SK-N-SH (cell line): ENCODE results near the gene FFAR4. TPM values are rescaled to one million over a fixed set of nuclear protein-coding genes. Genes with fewer than 3 reads are reported as not detected.

Source experiments
- CTCF ChIA-PET: fragments of 300-600, 350-600 bp; formaldehyde crosslinking; extraction: SDS; loops from one replicate; lab custom pipeline; 2021; lab: Yijun Ruan, JAX
- POLR2A ChIA-PET: fragments of 350-600 bp; sonication (Branson Sonifier 250); formaldehyde crosslinking; extraction: SDS; loops from one replicate; lab custom pipeline; 2020; ENCODE audit warnings: antibody characterized with exemption, inconsistent platforms; lab: Yijun Ruan, JAX
- DNase-seq: peaks from one replicate; pipeline ENCODE4 v3.0.0; 2012
- H2AFZ ChIP-seq: fragments of 200-600 bp; sonication (generic); 2 replicates; pipeline ENCODE4 v1.8.1; 2016; ENCODE audit warnings: antibody characterized with exemption, mild to moderate bottlenecking, low read depth
- H3F3A ChIP-seq: fragments of 200-600 bp; sonication (generic); replicated peaks from 2 replicates; pipeline ENCODE3; 2016; ENCODE audit warnings: antibody characterized with exemption, mild to moderate bottlenecking; ENCODE audit not compliant: insufficient read depth
- H3K27ac ChIP-seq, 2 experiments: fragments of 200-500 bp in 1 of 2; fragments of 200-600 bp in 1 of 2; sonication (Bioruptor generic) in 1 of 2; sonication (generic), shearing (Covaris generic) in 1 of 2; 2 replicates each; pipeline versions ENCODE4 v1.5.1 to v1.6.1; 2014 to 2016; ENCODE audit warnings: low read depth in 2 of 2, inconsistent platforms in 1 of 2, low read length in 1 of 2, mild to moderate bottlenecking in 1 of 2, mixed read lengths in 1 of 2
- H3K27me3 ChIP-seq: fragments of 200-600 bp; sonication (generic), shearing (Covaris generic); 2 replicates; pipeline ENCODE4 v1.6.1; 2016; ENCODE audit warnings: mixed run types; ENCODE audit not compliant: insufficient read depth
- H3K36me3 ChIP-seq, 2 experiments: fragments of 200-500 bp in 1 of 2; fragments of 200-600 bp in 1 of 2; sonication (Bioruptor generic) in 1 of 2; sonication (generic) in 1 of 2; replicated peaks in 1 of 2; 2 replicates each; pipeline versions ENCODE3 to v1.5.1; 2014 to 2016; ENCODE audit warnings: low read length in 1 of 2, mild to moderate bottlenecking in 1 of 2; ENCODE audit not compliant: insufficient read depth in 2 of 2, control insufficient read depth in 1 of 2
- H3K4me1 ChIP-seq, 2 experiments: fragments of 200-500 bp in 1 of 2; fragments of 200-600 bp in 1 of 2; sonication (Bioruptor generic) in 1 of 2; sonication (generic), shearing (Covaris generic) in 1 of 2; 2 replicates each; pipeline versions ENCODE4 v1.5.1 to v1.6.1; 2014 to 2016; ENCODE audit warnings: low read depth in 1 of 2, low read length in 1 of 2, mixed run types in 1 of 2; ENCODE audit not compliant: insufficient read depth in 2 of 2, control insufficient read depth in 1 of 2
- H3K4me2 ChIP-seq: fragments of 200-600 bp; sonication (generic), shearing (Covaris generic); 2 replicates; pipeline ENCODE4 v1.6.1; 2017; ENCODE audit warnings: mixed run types
- H3K4me3 ChIP-seq, 2 experiments: fragments of 200-500 bp in 1 of 2; fragments of 200-600 bp in 1 of 2; sonication (Bioruptor generic) in 1 of 2; sonication (generic), shearing (Covaris generic) in 1 of 2; 2 replicates each; pipeline versions ENCODE4 v1.5.1 to v1.8.1; 2014 to 2016; ENCODE audit warnings: low read depth in 2 of 2, inconsistent platforms in 1 of 2, low read length in 1 of 2, mild to moderate bottlenecking in 1 of 2, mixed read lengths in 1 of 2, moderate library complexity in 1 of 2
- H3K79me2 ChIP-seq: fragments of 200-600 bp; sonication (generic); 2 replicates; pipeline ENCODE4 v1.8.1; 2017; ENCODE audit warnings: mild to moderate bottlenecking; ENCODE audit not compliant: insufficient read depth
- H3K9ac ChIP-seq: fragments of 200-600 bp; sonication (generic); 2 replicates; pipeline ENCODE4 v1.6.1; 2017; ENCODE audit warnings: mixed run types
- H3K9me2 ChIP-seq: fragments of 200-600 bp; sonication (generic); 2 replicates; pipeline ENCODE4 v1.6.1; 2017; ENCODE audit warnings: mixed run types
- H3K9me3 ChIP-seq: fragments of 200-600 bp; sonication (generic); 2 replicates; pipeline ENCODE4 v1.6.1; 2017; ENCODE audit warnings: mixed run types, mild to moderate bottlenecking, moderate library complexity
- H4K20me1 ChIP-seq: fragments of 200-600 bp; sonication (generic); 2 replicates; pipeline ENCODE4 v1.6.1; 2017; ENCODE audit warnings: mild to moderate bottlenecking, mixed run types; ENCODE audit not compliant: insufficient read depth
- ELF1 ChIP-seq: IDR thresholded peaks from 2 replicates; pipeline ENCODE4 v1.4.0; 2012
- EP300 ChIP-seq, 2 experiments: IDR thresholded peaks; 2 replicates each; pipeline versions ENCODE4 v1.4.0 to v1.6.1; 2012; ENCODE audit warnings: borderline replicate concordance in 1 of 2, low read depth in 1 of 2, low read length in 1 of 2
- FOXJ3 ChIP-seq: sonication (generic); formaldehyde crosslinking; IDR thresholded peaks from 2 replicates; pipeline ENCODE4 v1.5.1; 2020; ENCODE audit warnings: mild to moderate bottlenecking, missing genetic modification reagents
- FOXM1 ChIP-seq: IDR thresholded peaks from 2 replicates; pipeline ENCODE4 v1.4.0; 2012; ENCODE audit warnings: low read depth, mild to moderate bottlenecking
- GATA2 ChIP-seq: sonication (generic); formaldehyde crosslinking; IDR thresholded peaks from 2 replicates; pipeline ENCODE4 v1.5.0; 2020; ENCODE audit warnings: mild to moderate bottlenecking, missing genetic modification reagents
- MXI1 ChIP-seq: IDR thresholded peaks from 2 replicates; pipeline ENCODE4 v1.6.1; 2012; ENCODE audit warnings: mild to moderate bottlenecking, low read depth, low read length, improper control_type of control experiment
- NFIC ChIP-seq: IDR thresholded peaks from 2 replicates; pipeline ENCODE4 v1.4.0; 2012; ENCODE audit warnings: borderline replicate concordance
- NRF1 ChIP-seq: IDR thresholded peaks from 2 replicates; pipeline ENCODE4 v1.6.1; 2012; ENCODE audit warnings: low read depth, mild to moderate bottlenecking, low read length
- POLR2AphosphoS5 ChIP-seq: IDR thresholded peaks from 2 replicates; pipeline ENCODE4 v1.6.1; 2012; ENCODE audit warnings: low read depth, low read length
- RAD21 ChIP-seq: IDR thresholded peaks from 2 replicates; pipeline ENCODE4 v1.6.1; 2012; ENCODE audit warnings: mild to moderate bottlenecking, low read length
- RCOR1 ChIP-seq: fragments of 150-350 bp; IDR thresholded peaks from 2 replicates; pipeline ENCODE4 v1.6.1; 2017; ENCODE audit warnings: antibody characterized with exemption, low read length
- RFX5 ChIP-seq: IDR thresholded peaks from 2 replicates; pipeline ENCODE4 v1.6.1; 2012; ENCODE audit warnings: mild to moderate bottlenecking, improper control_type of control experiment, low read length
- RXRA ChIP-seq: IDR thresholded peaks from 2 replicates; pipeline ENCODE4 v1.4.0; 2012; ENCODE audit warnings: low read depth, mild to moderate bottlenecking, borderline replicate concordance
- SMC3 ChIP-seq: IDR thresholded peaks from 2 replicates; pipeline ENCODE4 v1.6.1; 2012; ENCODE audit warnings: low read depth, low read length, improper control_type of control experiment
- TCF12 ChIP-seq: IDR thresholded peaks from 2 replicates; pipeline ENCODE4 v1.4.0; 2012
- TEAD4 ChIP-seq: IDR thresholded peaks from 2 replicates; pipeline ENCODE4 v1.4.0; 2012; ENCODE audit warnings: mild to moderate bottlenecking, borderline replicate concordance; ENCODE audit not compliant: insufficient read depth
- YY1 ChIP-seq: IDR thresholded peaks from 2 replicates; pipeline ENCODE4 v1.4.0; 2012; ENCODE audit warnings: low read depth, mild to moderate bottlenecking
- whole genome bisulfite sequencing: methylation state at CpG from one replicate; pipeline ENCODE4 v1.1.6; 2017; ENCODE audit warnings: low lambda C conversion rate; 5-methylcytosine and 5-hydroxymethylcytosine counted together
- polyA plus RNA-seq, 3 experiments: library from polyadenylated mRNA; depleted of rRNA; stranded (reverse); fragments of >200 nt; gene quantifications; 2 replicates each; pipeline ENCODE4 v1.2.3, GENCODE V29; 2012
- TF ChIP-seq, protein P1 (sequence below): fragments of 200-600 bp; sonication (generic); IDR thresholded peaks from 2 replicates; pipeline ENCODE4 v1.6.1; 2017; ENCODE audit warnings: antibody characterized with exemption, mild to moderate bottlenecking, moderate library complexity
- TF ChIP-seq, protein P2 (sequence below): fragments of 150-350 bp; IDR thresholded peaks from 2 replicates; pipeline ENCODE4 v1.6.1; 2017; ENCODE audit warnings: antibody characterized with exemption, low read length, low read depth, borderline replicate concordance
- TF ChIP-seq, protein P3 (sequence below): fragments of 150-350 bp; IDR thresholded peaks from 2 replicates; pipeline ENCODE4 v1.6.1; 2016; ENCODE audit warnings: mild to moderate bottlenecking, low read depth, low read length
- TF ChIP-seq, protein P4 (sequence below): IDR thresholded peaks from 2 replicates; pipeline ENCODE4 v1.4.0; 2012; ENCODE audit warnings: low read depth, borderline replicate concordance

Gene FFAR4
- polyA plus RNA-seq, 1 of the 3 experiments (the other 2 are of a cell fraction): not detected

DNA sequence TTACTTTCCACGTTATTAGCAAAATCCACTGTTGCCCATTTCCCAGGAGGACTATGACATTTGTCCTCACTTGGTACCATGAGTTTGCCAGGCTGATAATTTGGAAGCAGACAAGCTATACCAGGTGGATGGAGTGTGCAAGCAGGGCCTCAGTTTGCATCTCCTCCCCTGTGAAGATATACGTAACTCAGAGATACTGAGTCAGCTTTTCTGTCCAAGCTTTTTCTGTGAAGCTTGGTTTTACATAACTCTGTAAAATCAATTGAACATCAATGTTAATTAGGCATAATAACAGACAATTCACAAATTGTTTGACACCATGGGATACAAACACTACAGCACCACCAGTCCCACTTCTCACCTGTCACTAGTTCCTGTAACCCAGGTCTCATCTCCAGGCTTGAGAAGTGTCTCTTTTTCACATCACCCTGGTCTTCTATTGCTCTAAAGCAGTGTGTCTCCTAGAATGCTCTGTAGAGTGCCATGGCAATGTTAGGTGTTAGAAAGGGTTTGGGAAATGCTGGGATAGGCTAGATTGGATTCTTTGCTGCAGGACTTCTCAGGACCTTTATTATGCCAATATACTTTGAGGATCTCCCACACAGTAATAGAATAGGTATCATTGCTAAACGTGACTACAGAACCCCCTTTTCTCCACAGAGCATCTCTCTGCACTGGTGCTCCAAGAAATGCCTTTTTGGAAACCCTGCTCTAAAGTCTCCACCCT lies 13.7 kb downstream of the FFAR4 start:
- no peaks in the 10 kb centered on the region for H3K36me3 ChIP-seq
- 45% methylated on average over 3 of the region's 3 CpGs for WGBS
- no peak overlapping the region for H3K4me2 ChIP-seq
- TF ChIP-seq TCF12: no peak
- TF ChIP-seq, protein P1, sequence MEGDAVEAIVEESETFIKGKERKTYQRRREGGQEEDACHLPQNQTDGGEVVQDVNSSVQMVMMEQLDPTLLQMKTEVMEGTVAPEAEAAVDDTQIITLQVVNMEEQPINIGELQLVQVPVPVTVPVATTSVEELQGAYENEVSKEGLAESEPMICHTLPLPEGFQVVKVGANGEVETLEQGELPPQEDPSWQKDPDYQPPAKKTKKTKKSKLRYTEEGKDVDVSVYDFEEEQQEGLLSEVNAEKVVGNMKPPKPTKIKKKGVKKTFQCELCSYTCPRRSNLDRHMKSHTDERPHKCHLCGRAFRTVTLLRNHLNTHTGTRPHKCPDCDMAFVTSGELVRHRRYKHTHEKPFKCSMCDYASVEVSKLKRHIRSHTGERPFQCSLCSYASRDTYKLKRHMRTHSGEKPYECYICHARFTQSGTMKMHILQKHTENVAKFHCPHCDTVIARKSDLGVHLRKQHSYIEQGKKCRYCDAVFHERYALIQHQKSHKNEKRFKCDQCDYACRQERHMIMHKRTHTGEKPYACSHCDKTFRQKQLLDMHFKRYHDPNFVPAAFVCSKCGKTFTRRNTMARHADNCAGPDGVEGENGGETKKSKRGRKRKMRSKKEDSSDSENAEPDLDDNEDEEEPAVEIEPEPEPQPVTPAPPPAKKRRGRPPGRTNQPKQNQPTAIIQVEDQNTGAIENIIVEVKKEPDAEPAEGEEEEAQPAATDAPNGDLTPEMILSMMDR: no peak
- TF ChIP-seq, all 33 proteins: peak for 0
- DNase-seq: no peak
- ChIA-PET POLR2A (no interaction called here), CTCF (interaction anchor here (0.9 to 1.3 kb wide), 3 partner anchors 26 to 225 kb away, joined by 3 to 5 read pairs (median 3); no protein-coding TSS in a partner anchor)
- H3F3A ChIP-seq: no peaks in the 10 kb centered on the region
- H3K27me3 ChIP-seq: no peaks in the 10 kb centered on the region; the same call in 1 of the 2 replicates
- H3K79me2 ChIP-seq: no peaks in the 10 kb centered on the region
- no peak overlapping the region for H3K4me3 ChIP-seq
- H3K4me1 ChIP-seq: no peaks in the 10 kb centered on the region
- H3K9ac ChIP-seq: no peak overlapping the region
- H3K27ac ChIP-seq: no peak overlapping the region
- no peaks in the 10 kb centered on the region for H3K9me3 ChIP-seq
- H3K9me2 ChIP-seq: no peaks in the 10 kb centered on the region
- no peaks in the 10 kb centered on the region for H4K20me1 ChIP-seq
- no peak overlapping the region for H2AFZ ChIP-seq

DNA sequence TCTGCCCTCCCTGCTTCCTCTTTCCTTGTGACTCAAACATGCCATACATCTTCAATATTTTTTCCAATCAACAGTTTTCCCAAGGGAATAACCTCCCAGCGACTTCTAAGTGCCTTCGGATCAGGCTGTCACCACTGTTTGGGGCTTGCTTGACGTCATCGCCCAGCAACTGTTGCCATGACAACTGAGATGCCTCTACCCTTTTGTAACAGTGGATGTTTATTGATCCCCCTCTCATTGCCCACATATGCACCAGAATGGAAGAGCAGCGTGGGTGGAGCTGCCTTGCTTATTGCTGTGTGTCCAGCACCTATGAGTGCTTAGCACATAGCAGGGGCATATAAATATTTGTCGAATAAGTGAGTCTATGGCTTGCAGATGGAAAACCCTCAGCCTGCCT lies 14.4 kb downstream of the FFAR4 start:
- POLR2A ChIA-PET: no interaction called here
- no peaks in the 10 kb centered on the region for H3K9me3 ChIP-seq
- no peaks in the 10 kb centered on the region; the same call in 1 of the 2 replicates for H3K27me3 ChIP-seq
- H3K4me3 ChIP-seq: no peak overlapping the region
- no peaks in the 10 kb centered on the region for H3K4me1 ChIP-seq
- no peaks in the 10 kb centered on the region for H3K79me2 ChIP-seq
- H3K4me2 ChIP-seq: no peak overlapping the region
- 41% methylated on average over 6 of the region's 6 CpGs for WGBS
- no peak overlapping the region for H3K9ac ChIP-seq
- no peak overlapping the region for H2AFZ ChIP-seq
- no peaks in the 10 kb centered on the region for H3F3A ChIP-seq
- H3K36me3 ChIP-seq: no peaks in the 10 kb centered on the region
- DNase-seq: no peak
- H3K27ac ChIP-seq: no peak overlapping the region
- no peaks in the 10 kb centered on the region for H4K20me1 ChIP-seq
- no peaks in the 10 kb centered on the region for H3K9me2 ChIP-seq
- no peak for TF ChIP-seq TEAD4
- TF ChIP-seq GATA2: no peak
- no peak for TF ChIP-seq MXI1
- no peak for TF ChIP-seq SMC3
- no peak for TF ChIP-seq FOXJ3 (CRISPR knock-in tag)
- no peak for TF ChIP-seq RAD21
- TF ChIP-seq, protein P2, sequence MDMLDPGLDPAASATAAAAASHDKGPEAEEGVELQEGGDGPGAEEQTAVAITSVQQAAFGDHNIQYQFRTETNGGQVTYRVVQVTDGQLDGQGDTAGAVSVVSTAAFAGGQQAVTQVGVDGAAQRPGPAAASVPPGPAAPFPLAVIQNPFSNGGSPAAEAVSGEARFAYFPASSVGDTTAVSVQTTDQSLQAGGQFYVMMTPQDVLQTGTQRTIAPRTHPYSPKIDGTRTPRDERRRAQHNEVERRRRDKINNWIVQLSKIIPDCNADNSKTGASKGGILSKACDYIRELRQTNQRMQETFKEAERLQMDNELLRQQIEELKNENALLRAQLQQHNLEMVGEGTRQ: no peak
- TF ChIP-seq YY1: no peak
- TF ChIP-seq FOXM1: no peak
- no peak for TF ChIP-seq POLR2AphosphoS5
- TF ChIP-seq NRF1: no peak
- TF ChIP-seq RXRA: no peak
- TF ChIP-seq, protein P3, sequence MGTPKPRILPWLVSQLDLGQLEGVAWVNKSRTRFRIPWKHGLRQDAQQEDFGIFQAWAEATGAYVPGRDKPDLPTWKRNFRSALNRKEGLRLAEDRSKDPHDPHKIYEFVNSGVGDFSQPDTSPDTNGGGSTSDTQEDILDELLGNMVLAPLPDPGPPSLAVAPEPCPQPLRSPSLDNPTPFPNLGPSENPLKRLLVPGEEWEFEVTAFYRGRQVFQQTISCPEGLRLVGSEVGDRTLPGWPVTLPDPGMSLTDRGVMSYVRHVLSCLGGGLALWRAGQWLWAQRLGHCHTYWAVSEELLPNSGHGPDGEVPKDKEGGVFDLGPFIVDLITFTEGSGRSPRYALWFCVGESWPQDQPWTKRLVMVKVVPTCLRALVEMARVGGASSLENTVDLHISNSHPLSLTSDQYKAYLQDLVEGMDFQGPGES: no peak
- TF ChIP-seq NFIC: no peak
- TF ChIP-seq ELF1: no peak
- no peak for TF ChIP-seq TCF12
- no peak for TF ChIP-seq RFX5
- no peak for TF ChIP-seq EP300 (IDR thresholded peaks at IDR 0.05; ENCODE audit: borderline replicate concordance in 1 of 2, low read depth in 1 of 2, low read length in 1 of 2)
- no peak for TF ChIP-seq RCOR1
- TF ChIP-seq, protein P4, sequence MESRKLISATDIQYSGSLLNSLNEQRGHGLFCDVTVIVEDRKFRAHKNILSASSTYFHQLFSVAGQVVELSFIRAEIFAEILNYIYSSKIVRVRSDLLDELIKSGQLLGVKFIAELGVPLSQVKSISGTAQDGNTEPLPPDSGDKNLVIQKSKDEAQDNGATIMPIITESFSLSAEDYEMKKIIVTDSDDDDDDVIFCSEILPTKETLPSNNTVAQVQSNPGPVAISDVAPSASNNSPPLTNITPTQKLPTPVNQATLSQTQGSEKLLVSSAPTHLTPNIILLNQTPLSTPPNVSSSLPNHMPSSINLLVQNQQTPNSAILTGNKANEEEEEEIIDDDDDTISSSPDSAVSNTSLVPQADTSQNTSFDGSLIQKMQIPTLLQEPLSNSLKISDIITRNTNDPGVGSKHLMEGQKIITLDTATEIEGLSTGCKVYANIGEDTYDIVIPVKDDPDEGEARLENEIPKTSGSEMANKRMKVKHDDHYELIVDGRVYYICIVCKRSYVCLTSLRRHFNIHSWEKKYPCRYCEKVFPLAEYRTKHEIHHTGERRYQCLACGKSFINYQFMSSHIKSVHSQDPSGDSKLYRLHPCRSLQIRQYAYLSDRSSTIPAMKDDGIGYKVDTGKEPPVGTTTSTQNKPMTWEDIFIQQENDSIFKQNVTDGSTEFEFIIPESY: no peak
- CTCF ChIA-PET: no interaction called here
